ENCODE results near the gene RYR1.
"Not testable (repeated sequence)": the region's sequence is repeated elsewhere in the genome, so short reads cannot be mapped to it uniquely, and the experiment has no call there.

The RYR1 gene

GRCh38 chr19:38463365-38463764, 29.9 kb downstream of the RYR1 start:
- no peak for DNase-seq

- no peak for DNase-seq
Measured at GRCh38 chr19:38464421-38465082, 31.1 kb downstream of the RYR1 start.

GRCh38 chr19:38466050-38466449, 32.6 kb downstream of the RYR1 start:
- no peak for DNase-seq

GRCh38 chr19:38467541-38468525, 34.3 kb downstream of the RYR1 start:
- DNase-seq, result no peak

GRCh38 chr19:38469151-38469550, 35.7 kb downstream of the RYR1 start:
- no peak for DNase-seq

GRCh38 chr19:38470788-38471480, 37.4 kb downstream of the RYR1 start:
- DNase-seq, result no peak

- not testable (repeated sequence) for DNase-seq
Measured at GRCh38 chr19:38472725-38473124, 39.2 kb downstream of the RYR1 start.

GRCh38 chr19:38473201-38473600, 39.7 kb downstream of the RYR1 start:
- no peak for DNase-seq

- DNase-seq, result no peak
Measured at GRCh38 chr19:38475176-38475575, 41.7 kb downstream of the RYR1 start.

- no peak for DNase-seq
Measured at GRCh38 chr19:38478273-38478971, 44.9 kb downstream of the RYR1 start.

GRCh38 chr19:38482496-38482895, 49.0 kb downstream of the RYR1 start:
- DNase-seq, result no peak

- DNase-seq, result no peak
Measured at GRCh38 chr19:38483016-38483630, 49.6 kb downstream of the RYR1 start.

GRCh38 chr19:38484747-38485146, 51.3 kb downstream of the RYR1 start:
- DNase-seq, result no peak

GRCh38 chr19:38485541-38486285, 52.2 kb downstream of the RYR1 start:
- no peak for DNase-seq

- no peak for DNase-seq
Measured at GRCh38 chr19:38486731-38487336, 53.3 kb downstream of the RYR1 start.

GRCh38 chr19:38488096-38488495, 54.6 kb downstream of the RYR1 start:
- DNase-seq, result no peak

- no peak for DNase-seq
Measured at GRCh38 chr19:38488776-38489481, 55.4 kb downstream of the RYR1 start.

GRCh38 chr19:38490861-38491260, 57.4 kb downstream of the RYR1 start:
- DNase-seq, result no peak

- no peak for DNase-seq
Measured at GRCh38 chr19:38492181-38492813, 58.8 kb downstream of the RYR1 start.

GRCh38 chr19:38494379-38494778, 60.9 kb downstream of the RYR1 start:
- DNase-seq, result no peak

All from activated effector memory CD4-positive, alpha-beta T cell treated with Interleukin-2 at 50 U/mL for 16 hours (primary cell).